Trophoblast cell (in vitro differentiated cells and primary cell): ENCODE data around the gene ASAP2.
A peak's percentile ranks its signal among the peaks of the same experiment; 100 is the strongest.

ENCODE experiments used
- DNase-seq, 2 donors: peaks; one replicate each; pipeline ENCODE4 v3.0.0-alpha.2; 2016
- H2AFZ ChIP-seq: 2 replicates; pipeline ENCODE4 v1.6.1; 2013; ENCODE audit warnings: low read length, moderate library complexity, mild to moderate bottlenecking; ENCODE audit not compliant: insufficient read depth, poor library complexity
- H2AK5ac ChIP-seq: 2 replicates; pipeline ENCODE4 v1.6.1; 2013; ENCODE audit warnings: mild to moderate bottlenecking, low read length
- H2BK120ac ChIP-seq: 2 replicates; pipeline ENCODE4 v1.6.1; 2013; ENCODE audit warnings: low read length, mild to moderate bottlenecking, moderate library complexity; ENCODE audit not compliant: insufficient read depth, poor library complexity
- H2BK12ac ChIP-seq: 2 replicates; pipeline ENCODE4 v1.6.1; 2013; ENCODE audit warnings: mild to moderate bottlenecking, low read length, moderate library complexity
- H2BK5ac ChIP-seq: 2 replicates; pipeline ENCODE4 v1.6.1; 2013; ENCODE audit warnings: low read length, low read depth, moderate library complexity, mild to moderate bottlenecking; ENCODE audit not compliant: poor library complexity
- H3K14ac ChIP-seq: 2 replicates; pipeline ENCODE4 v1.6.1; 2013; ENCODE audit warnings: mild to moderate bottlenecking, low read length
- H3K18ac ChIP-seq: 2 replicates; pipeline ENCODE4 v1.6.1; 2013; ENCODE audit warnings: mild to moderate bottlenecking, low read length
- H3K23ac ChIP-seq: 2 replicates; pipeline ENCODE4 v1.6.1; 2013; ENCODE audit warnings: low read length
- H3K27ac ChIP-seq: 2 replicates; pipeline ENCODE4 v1.5.1; 2013; ENCODE audit warnings: low read depth, mild to moderate bottlenecking, inconsistent platforms, low read length, moderate library complexity
- H3K27me3 ChIP-seq: 2 replicates; pipeline ENCODE4 v1.6.1; 2013; ENCODE audit warnings: inconsistent platforms, mild to moderate bottlenecking, low read length, moderate library complexity; ENCODE audit not compliant: insufficient read depth
- H3K36me3 ChIP-seq, 2 experiments: 1 replicate in 1 of 2; 2 replicates in 1 of 2; pipeline ENCODE4 v1.6.1; 2013; ENCODE audit warnings: low read length in 2 of 2, mild to moderate bottlenecking in 2 of 2, moderate library complexity in 1 of 2; ENCODE audit not compliant: insufficient read depth in 2 of 2, control insufficient read depth in 1 of 2
- H3K4ac ChIP-seq: 2 replicates; pipeline ENCODE4 v1.6.1; 2013; ENCODE audit warnings: low read depth, mild to moderate bottlenecking, low read length, moderate library complexity
- H3K4me1 ChIP-seq, 2 experiments: 1 replicate in 1 of 2; 2 replicates in 1 of 2; pipeline ENCODE4 v1.6.1; 2013; ENCODE audit warnings: low read length in 2 of 2, mild to moderate bottlenecking in 2 of 2, moderate library complexity in 1 of 2; ENCODE audit not compliant: insufficient read depth in 2 of 2, control insufficient read depth in 1 of 2
- H3K4me2 ChIP-seq: 2 replicates; pipeline ENCODE4 v1.6.1; 2013; ENCODE audit warnings: inconsistent platforms, mild to moderate bottlenecking, low read length, moderate library complexity
- H3K4me3 ChIP-seq: 2 replicates; pipeline ENCODE4 v1.5.1; 2013; ENCODE audit warnings: mild to moderate bottlenecking, low read depth, low read length, inconsistent platforms
- H3K79me1 ChIP-seq: one replicate; pipeline ENCODE4 v1.6.1; 2013; ENCODE audit warnings: low read length
- H3K79me2 ChIP-seq: 2 replicates; pipeline ENCODE4 v1.6.1; 2013; ENCODE audit warnings: low read length, mild to moderate bottlenecking; ENCODE audit not compliant: control insufficient read depth, insufficient read depth, poor library complexity
- H3K9ac ChIP-seq: 2 replicates; pipeline ENCODE4 v1.6.1; 2013; ENCODE audit warnings: mild to moderate bottlenecking, low read length
- H3K9me3 ChIP-seq: 2 replicates; pipeline ENCODE4 v1.6.1; 2013; ENCODE audit warnings: low read depth, mild to moderate bottlenecking, control low read depth, inconsistent platforms, low read length; ENCODE audit not compliant: insufficient read depth
- H4K12ac ChIP-seq: 2 replicates; pipeline ENCODE4 v1.6.1; 2013; ENCODE audit warnings: low read depth, mild to moderate bottlenecking, low read length, moderate library complexity
- H4K8ac ChIP-seq: 2 replicates; pipeline ENCODE4 v1.6.1; 2013; ENCODE audit warnings: low read depth, mild to moderate bottlenecking, low read length, moderate library complexity
- H4K91ac ChIP-seq: one replicate; pipeline ENCODE4 v1.6.1; 2013; ENCODE audit warnings: low read depth, mild to moderate bottlenecking, low read length, moderate library complexity
- WGBS: extraction: QIAGEN DNeasy Blood & Tissue Kit; methylation state at CpG from one replicate; pipeline ENCODE4 v1.1.7; 2013; ENCODE audit warnings: missing lambda C conversion rate; ENCODE audit not compliant: insufficient read length, insufficient coverage; ENCODE audit errors: extremely low coverage; 5-methylcytosine and 5-hydroxymethylcytosine counted together

Gene ASAP2

DNA sequence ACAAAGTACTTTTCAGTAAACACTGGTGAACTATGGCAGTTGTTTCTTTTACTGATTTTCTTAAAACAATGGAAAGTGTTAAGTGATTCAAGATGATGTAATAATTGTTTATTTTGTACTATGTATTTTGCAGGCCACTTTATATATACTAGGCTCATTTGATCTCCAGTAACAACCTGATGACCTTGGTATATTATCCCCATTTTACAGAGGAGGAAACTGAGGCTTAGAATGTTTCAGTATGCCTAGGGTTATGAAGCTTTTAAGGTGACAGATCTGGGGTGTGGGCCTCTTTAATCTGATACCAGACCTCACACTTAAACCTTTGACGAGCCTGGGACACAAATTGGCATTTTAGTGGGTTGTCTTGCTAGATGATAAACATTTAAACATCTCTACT, 153.5 kb downstream of the ASAP2 start:
- no peak overlapping the region for H3K4me3 ChIP-seq
- no peak overlapping the region for H4K12ac ChIP-seq
- no peak overlapping the region for H3K9ac ChIP-seq
- H3K79me1 ChIP-seq, result no peaks in the 10 kb centered on the region
- no peak for DNase-seq
- no peak overlapping the region for H2BK5ac ChIP-seq
- H3K79me2 ChIP-seq, result no peaks in the 10 kb centered on the region
- H3K14ac ChIP-seq, result no peak overlapping the region
- H4K8ac ChIP-seq, result no peak overlapping the region
- peaks cover 7 to 39% of the 10 kb centered on the region in 2 experiments for H3K36me3 ChIP-seq
- H2BK120ac ChIP-seq, result no peak overlapping the region
- H2AK5ac ChIP-seq, result no peak overlapping the region
- no peak overlapping the region for H4K91ac ChIP-seq
- no peak overlapping the region for H3K4me2 ChIP-seq
- H3K4ac ChIP-seq, result no peak overlapping the region
- H3K27ac ChIP-seq, result no peak overlapping the region
- peaks cover 2% of the 10 kb centered on the region in 2 experiments for H3K4me1 ChIP-seq
- no peaks in the 10 kb centered on the region for H3K9me3 ChIP-seq
- no peak overlapping the region for H2AFZ ChIP-seq
- no peak overlapping the region for H2BK12ac ChIP-seq
- no peak overlapping the region for H3K18ac ChIP-seq
- no peaks in the 10 kb centered on the region for H3K27me3 ChIP-seq
- WGBS, result no CpG with 5 or more reads among the region's 1 CpG
- H3K23ac ChIP-seq, result no peak overlapping the region

DNA sequence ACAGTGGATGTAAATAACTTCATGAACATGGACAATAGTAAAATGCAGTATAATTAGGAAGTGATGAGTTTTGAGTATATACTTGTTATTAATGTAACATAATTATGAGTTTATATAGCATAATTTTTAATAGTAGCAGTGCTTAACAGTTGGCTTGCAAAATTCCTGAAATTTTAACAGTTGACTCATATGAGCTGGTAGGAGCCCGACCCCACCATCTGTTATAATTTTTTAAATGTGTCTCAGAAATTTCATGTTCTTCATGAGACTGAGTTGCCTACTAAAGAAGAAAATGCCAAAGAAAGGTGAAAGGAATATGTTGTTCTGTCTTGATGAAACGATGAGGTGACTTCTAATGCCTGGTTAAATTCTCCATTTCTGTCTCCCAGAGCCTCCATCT, 154.1 kb downstream of the ASAP2 start:
- Histone ChIP-seq H3K36me3 (peaks cover 10 to 40% of the 10 kb centered on the region in 2 experiments), H3K27ac (no peak overlapping the region), H3K4ac (no peak overlapping the region), H2AK5ac (no peak overlapping the region), H4K91ac (no peak overlapping the region), H2BK12ac (no peak overlapping the region), H2BK5ac (no peak overlapping the region), H3K27me3 (no peaks in the 10 kb centered on the region), H3K79me2 (no peaks in the 10 kb centered on the region), H3K4me3 (no peak overlapping the region), H3K79me1 (peaks cover 3% of the 10 kb centered on the region), H2AFZ (no peak overlapping the region), H3K4me1 (peaks cover 6 to 7% of the 10 kb centered on the region in 2 experiments), H3K9ac (no peak overlapping the region), H3K4me2 (no peak overlapping the region), H3K18ac (no peak overlapping the region), H4K8ac (no peak overlapping the region), H3K9me3 (no peaks in the 10 kb centered on the region), H2BK120ac (no peak overlapping the region), H3K23ac (no peak overlapping the region), H3K14ac (no peak overlapping the region), H4K12ac (no peak overlapping the region)
- no CpG with 5 or more reads among the region's 2 CpGs for WGBS
- no peak for DNase-seq

DNA sequence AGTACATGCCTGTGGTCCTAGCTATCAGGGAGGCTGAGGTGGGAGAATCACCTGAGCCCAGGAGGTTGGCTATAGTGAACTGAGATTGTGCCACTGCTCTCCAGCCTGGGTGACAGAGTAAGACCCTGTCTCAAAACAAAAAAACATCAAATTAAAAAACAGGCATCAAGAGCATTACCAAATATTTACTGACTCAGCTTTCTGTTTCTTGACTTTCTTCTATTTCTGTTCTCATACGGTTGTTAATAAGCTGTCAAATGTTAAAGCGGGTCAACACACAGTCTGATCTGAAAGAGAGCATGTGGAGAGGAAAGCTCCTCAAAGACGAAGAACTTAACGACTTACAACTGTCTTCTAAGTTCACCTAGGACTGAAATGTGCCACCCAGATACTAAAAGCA, 157.8 kb downstream of the ASAP2 start:
- Histone ChIP-seq H2AK5ac (no peak overlapping the region), H3K27ac (no peak overlapping the region), H2AFZ (no peak overlapping the region), H3K4me2 (no peak overlapping the region), H2BK12ac (no peak overlapping the region), H3K4me1 (peaks cover 8 to 11% of the 10 kb centered on the region in 2 experiments), H4K12ac (no peak overlapping the region), H3K36me3 (peaks cover 30 to 41% of the 10 kb centered on the region in 2 experiments), H3K4ac (no peak overlapping the region), H4K91ac (no peak overlapping the region), H3K18ac (no peak overlapping the region), H3K79me1 (peaks cover 4% of the 10 kb centered on the region), H3K9me3 (no peaks in the 10 kb centered on the region), H2BK120ac (no peak overlapping the region), H3K9ac (no peak overlapping the region), H4K8ac (no peak overlapping the region), H3K27me3 (no peaks in the 10 kb centered on the region), H3K23ac (no peak overlapping the region), H3K4me3 (no peak overlapping the region), H3K79me2 (no peaks in the 10 kb centered on the region), H2BK5ac (no peak overlapping the region), H3K14ac (no peak overlapping the region)
- no peak for DNase-seq
- no CpG with 5 or more reads among the region's 4 CpGs for WGBS

DNA sequence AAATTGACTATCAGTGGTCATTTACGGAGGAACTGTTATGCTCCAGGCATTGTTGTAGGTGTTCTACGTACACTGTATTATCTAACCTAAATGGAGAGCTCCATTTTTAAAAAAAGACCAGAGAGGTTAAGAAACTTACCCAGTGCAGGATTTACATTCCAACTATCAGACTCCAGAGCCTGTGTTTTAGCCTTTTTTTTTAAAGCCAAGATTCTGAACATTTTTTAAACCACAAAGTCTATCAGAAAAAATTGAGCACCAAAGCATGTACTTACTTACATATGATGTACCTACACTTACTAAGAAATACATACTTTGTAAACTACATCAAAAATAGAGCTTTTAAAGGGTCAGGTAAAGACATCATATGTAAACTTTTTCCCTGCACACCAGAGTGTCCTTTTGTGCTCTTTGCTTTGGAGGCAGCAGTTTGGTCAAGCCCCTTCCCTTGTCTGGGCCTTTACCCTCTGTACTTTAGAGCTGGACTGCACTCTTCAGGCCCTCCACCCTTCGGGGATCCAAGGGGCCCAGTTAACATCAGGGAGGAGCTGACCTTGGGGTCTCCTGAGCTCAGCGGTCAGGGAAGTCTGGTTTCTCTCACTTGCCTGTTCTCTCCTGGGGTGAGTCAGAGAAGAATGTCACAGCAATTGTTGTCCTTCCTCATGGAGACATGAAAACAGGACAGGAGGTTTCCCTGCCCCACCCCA, 158.3 kb downstream of the ASAP2 start:
- Histone ChIP-seq H3K4me3 (no peak overlapping the region), H2BK12ac (no peak overlapping the region), H3K36me3 (peaks cover 30 to 41% of the 10 kb centered on the region in 2 experiments), H3K4me2 (no peak overlapping the region), H2AFZ (no peak overlapping the region), H2BK5ac (no peak overlapping the region), H3K79me1 (peaks cover 4% of the 10 kb centered on the region), H3K4ac (no peak overlapping the region), H3K79me2 (no peaks in the 10 kb centered on the region), H4K12ac (no peak overlapping the region), H4K8ac (no peak overlapping the region), H3K9ac (no peak overlapping the region), H4K91ac (no peak overlapping the region), H3K14ac (no peak overlapping the region), H3K18ac (no peak overlapping the region), H3K4me1 (peaks cover 8 to 11% of the 10 kb centered on the region in 2 experiments), H3K27me3 (no peaks in the 10 kb centered on the region), H2BK120ac (no peak overlapping the region), H3K9me3 (no peaks in the 10 kb centered on the region), H2AK5ac (no peak overlapping the region), H3K27ac (peak overlapping the region; percentile 16), H3K23ac (no peak overlapping the region)
- WGBS, result no CpG with 5 or more reads among the region's 4 CpGs
- DNase-seq, result no peak
